ENCODE measurements around the gene HSPE1. TPM values are rescaled to one million over a fixed set of nuclear protein-coding genes. Genes with fewer than 3 reads are reported as not detected.

HSPE1 gene
- total RNA-seq, 2 donors from 2014 or later = 61.3 to 74.6 TPM

DNA sequence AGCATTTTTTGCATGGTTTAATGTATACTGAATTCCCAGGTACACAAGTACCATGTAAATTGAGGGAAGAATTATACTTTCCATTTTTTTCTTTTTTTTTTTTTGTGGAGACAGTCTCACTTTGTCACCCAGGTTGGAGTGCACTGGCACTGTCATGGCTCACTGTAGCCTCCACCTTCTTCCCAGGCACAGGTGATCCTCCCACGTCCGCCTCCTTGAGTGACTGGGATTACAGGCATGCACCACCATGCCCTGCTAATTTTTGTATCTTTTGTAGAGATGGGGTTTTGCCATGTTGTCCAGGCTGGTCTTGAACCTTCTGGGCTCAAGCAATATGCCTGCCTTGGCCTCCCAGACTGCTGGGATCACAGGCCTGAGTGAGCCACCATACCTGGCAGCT lies 3.8 kb downstream of the HSPE1 start:
- no peaks in the 10 kb centered on the region for H3K9me3 ChIP-seq (ENCODE audit: control insufficient read depth, low read length, poor library complexity, severe bottlenecking)
- ATAC-seq (no peak), DNase-seq (no peak)
- Mint-ChIP-seq H3K27me3 (no peaks in the 10 kb centered on the region), H3K4me3 (no peak overlapping the region), H3K27ac (peak overlapping the region; percentile 59), H3K36me3 (ENCODE audit: low read depth) (peaks cover 6% of the 10 kb centered on the region), H3K4me1 (peaks cover 20% of the 10 kb centered on the region)

DNA sequence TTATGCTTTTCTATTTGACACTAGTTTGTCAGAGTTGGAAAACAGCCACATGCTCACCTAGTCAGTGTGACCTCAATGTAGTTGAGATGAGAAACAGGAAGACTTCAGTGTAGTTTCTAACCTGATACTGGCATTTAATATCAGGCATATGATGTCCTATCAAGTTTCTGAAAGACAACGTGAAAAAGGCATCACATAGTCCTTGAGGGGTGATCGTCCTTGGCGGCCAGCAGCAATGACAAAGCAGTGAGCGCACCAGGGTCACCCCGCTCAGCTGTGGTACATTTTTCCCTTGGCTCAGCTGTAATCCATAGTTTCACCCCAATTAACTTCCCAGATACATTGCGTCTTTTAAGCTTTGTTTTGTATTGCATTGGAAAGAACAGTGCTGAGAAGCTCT lies 4.3 kb downstream of the HSPE1 start:
- Mint-ChIP-seq H3K27me3 (no peaks in the 10 kb centered on the region), H3K4me1 (peaks cover 19% of the 10 kb centered on the region), H3K36me3 (ENCODE audit: low read depth) (peaks cover 6% of the 10 kb centered on the region), H3K4me3 (no peak overlapping the region), H3K27ac (peak overlapping the region; percentile 59)
- H3K9me3 ChIP-seq (ENCODE audit: control insufficient read depth, low read length, poor library complexity, severe bottlenecking) = no peaks in the 10 kb centered on the region
- DNase-seq (no peak), ATAC-seq (no peak)

DNA sequence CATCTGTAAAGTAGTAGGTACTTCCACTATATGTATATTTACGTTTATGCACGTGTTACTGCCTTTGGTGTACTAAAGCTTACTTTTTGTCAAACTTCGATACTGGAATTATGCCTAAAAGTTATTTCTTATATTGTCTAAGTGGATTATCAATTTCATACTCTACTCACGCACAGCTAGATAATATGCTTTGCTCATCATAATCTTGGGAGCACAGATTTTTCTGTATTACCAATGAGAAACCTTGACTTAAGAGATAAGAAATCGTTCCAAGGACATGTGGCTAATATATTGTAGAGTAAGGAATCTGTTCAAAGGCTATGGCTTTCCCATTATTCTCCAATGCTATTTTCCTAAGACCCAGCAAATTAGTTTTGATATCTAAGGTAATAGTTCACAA lies 6.5 kb downstream of the HSPE1 start:
- no peaks in the 10 kb centered on the region for H3K9me3 ChIP-seq (ENCODE audit: control insufficient read depth, low read length, poor library complexity, severe bottlenecking)
- peaks cover 12% of the 10 kb centered on the region for H3K4me1 Mint-ChIP-seq
- no peak overlapping the region for H3K4me3 Mint-ChIP-seq
- H3K27ac Mint-ChIP-seq = no peak overlapping the region
- no peaks in the 10 kb centered on the region for H3K27me3 Mint-ChIP-seq
- no peak for ATAC-seq
- no peak for DNase-seq
- peaks cover 4% of the 10 kb centered on the region for H3K36me3 Mint-ChIP-seq (ENCODE audit: low read depth)

DNA sequence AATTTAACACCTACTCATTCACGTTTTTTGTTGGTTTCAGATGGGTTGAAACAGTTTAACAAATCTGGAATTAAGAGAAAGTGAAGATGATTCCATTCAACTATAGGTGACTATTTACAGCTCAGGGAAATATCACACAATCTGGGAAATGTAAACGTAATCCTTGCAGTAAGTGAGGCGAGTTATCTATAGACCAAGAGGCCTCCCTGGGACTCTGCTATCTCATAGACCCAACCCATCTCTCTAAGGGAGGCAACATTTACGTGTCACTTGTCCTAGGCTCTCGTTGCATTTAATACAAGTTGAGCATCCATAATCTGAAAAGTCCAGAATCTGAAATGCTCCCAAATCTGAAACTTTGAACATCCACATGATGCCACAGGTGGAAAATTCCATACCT lies 13.7 kb downstream of the HSPE1 start:
- Mint-ChIP-seq H3K27ac (peak overlapping the region; percentile 99), H3K36me3 (ENCODE audit: low read depth) (no peaks in the 10 kb centered on the region), H3K4me3 (no peak overlapping the region), H3K27me3 (no peaks in the 10 kb centered on the region), H3K4me1 (peaks cover 22% of the 10 kb centered on the region)
- ATAC-seq (no peak), DNase-seq (no peak)
- H3K9me3 ChIP-seq (ENCODE audit: control insufficient read depth, low read length, poor library complexity, severe bottlenecking) = no peaks in the 10 kb centered on the region

DNA sequence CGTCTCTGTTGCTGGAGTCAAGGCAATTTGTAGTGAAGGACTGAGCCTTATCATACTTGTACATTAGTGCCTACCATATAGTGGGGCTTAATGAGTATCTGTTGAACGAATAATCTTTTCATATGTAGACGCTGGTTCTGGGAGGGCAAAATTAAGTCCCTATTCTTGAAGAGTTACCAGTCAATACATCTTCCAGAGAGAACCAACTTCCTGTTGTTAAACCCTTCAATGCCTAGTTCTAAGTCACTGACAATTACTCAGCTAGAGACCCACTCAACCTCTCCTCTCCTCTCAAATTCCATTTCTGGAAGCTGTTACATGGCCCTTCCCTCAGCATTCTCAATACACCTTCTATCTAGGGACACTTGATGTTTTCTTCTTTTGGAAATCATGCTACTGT lies 14.6 kb downstream of the HSPE1 start:
- no peak for DNase-seq
- ATAC-seq = no peak
- H3K9me3 ChIP-seq (ENCODE audit: control insufficient read depth, low read length, poor library complexity, severe bottlenecking) = no peaks in the 10 kb centered on the region
- H3K4me1 Mint-ChIP-seq = peaks cover 24% of the 10 kb centered on the region
- peak overlapping the region; percentile 95 for H3K4me3 Mint-ChIP-seq
- H3K27me3 Mint-ChIP-seq = no peaks in the 10 kb centered on the region
- H3K27ac Mint-ChIP-seq = peak overlapping the region; percentile 99
- H3K36me3 Mint-ChIP-seq (ENCODE audit: low read depth) = no peaks in the 10 kb centered on the region

DNA sequence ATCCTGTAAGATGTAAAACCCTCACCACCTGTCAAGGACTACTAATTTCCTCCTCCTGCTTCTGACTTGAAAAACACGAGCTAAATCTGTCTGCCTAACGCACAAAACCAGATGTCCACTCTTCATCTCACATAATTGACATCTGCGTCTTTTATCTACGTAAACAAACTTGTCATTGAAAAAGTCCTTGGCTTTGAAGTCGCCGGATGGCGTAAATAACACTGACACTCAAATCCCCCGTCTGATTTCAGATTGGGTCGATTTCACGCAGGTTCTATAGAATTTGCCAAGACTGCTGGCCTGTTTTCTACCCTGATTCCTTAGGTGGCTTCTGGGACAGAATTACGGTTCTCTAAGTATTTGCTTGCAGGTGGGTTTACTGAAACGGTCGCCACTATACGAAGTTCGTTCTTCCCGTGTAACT lies 15.1 kb downstream of the HSPE1 start:
- no peaks in the 10 kb centered on the region for H3K9me3 ChIP-seq (ENCODE audit: control insufficient read depth, low read length, poor library complexity, severe bottlenecking)
- peaks cover 27% of the 10 kb centered on the region for H3K4me1 Mint-ChIP-seq
- peak overlapping the region; percentile 99 for H3K27ac Mint-ChIP-seq
- ATAC-seq (peak; percentile 46), DNase-seq (no peak)
- H3K4me3 Mint-ChIP-seq = peak overlapping the region; percentile 95
- no peaks in the 10 kb centered on the region for H3K27me3 Mint-ChIP-seq
- no peaks in the 10 kb centered on the region for H3K36me3 Mint-ChIP-seq (ENCODE audit: low read depth)

DNA sequence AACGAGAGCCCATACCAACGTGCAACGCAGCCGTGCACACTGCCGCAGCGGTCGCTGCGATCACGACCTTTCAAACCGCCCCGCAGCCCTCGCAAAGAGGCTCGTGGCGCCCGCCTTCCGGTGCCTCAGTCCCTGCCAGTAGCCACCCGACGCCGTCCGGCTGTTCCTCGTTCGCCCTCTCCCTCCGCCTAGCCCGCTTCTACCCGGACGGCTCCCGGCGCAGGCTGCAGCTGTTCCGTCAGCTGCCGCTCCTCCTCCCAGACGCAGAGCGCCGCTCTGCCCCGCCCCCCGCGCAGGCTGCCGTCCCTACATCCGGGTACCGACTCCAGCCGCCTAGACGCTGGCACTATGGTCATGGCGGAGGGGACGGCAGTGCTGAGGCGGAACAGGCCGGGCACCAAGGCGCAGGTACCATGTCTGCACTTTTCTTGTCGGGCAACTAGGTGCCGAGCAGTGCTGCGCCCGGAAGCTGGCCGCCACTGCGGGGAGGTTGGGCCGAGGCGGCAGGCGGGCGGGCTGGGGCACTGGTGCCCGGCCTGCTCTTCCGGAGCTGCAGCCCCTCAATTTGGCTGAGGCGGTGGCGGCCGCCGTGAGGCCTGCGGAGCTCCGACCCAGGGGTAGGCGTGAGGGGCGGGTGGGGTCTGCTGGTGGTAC lies 15.7 kb downstream of the HSPE1 start, which contains the start of gene MOB4:
Gene MOB4 (plus strand): TSS at position 328 of the 654 bp plus-strand sequence. CDS start 21 bp downstream, at position 349.
- ATAC-seq (peak; percentile 90), DNase-seq (peak; percentile 91 to 93 (median 92))
- H3K9me3 ChIP-seq (ENCODE audit: control insufficient read depth, low read length, poor library complexity, severe bottlenecking) = no peaks in the 10 kb centered on the region
- Mint-ChIP-seq H3K27ac (peak within 1 kb of the TSS; percentile 99), H3K4me1 (peaks cover 28% of the 10 kb centered on the region), H3K36me3 (ENCODE audit: low read depth) (no peaks in the 10 kb centered on the region), H3K27me3 (no peaks in the 10 kb centered on the region), H3K4me3 (peak within 1 kb of the TSS; percentile 95)

DNA sequence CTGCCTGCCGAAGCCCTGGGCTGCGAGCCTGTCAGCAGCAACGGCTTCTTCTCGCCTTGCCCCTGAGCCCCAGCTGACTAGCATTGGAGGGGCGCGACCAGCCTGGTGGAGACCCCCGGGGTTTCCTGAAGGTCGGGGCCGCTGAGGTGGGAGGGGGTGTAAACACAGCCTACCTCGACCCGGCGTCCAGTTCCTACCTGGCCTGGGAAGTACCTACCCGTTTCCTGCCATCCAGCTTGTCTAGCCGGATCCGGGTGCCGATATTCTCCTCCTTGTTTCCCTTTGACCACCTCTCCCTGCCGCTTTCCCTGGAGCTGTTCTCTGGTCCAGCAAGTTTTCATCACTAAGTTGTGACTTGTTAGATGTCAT lies 16.2 kb downstream of the HSPE1 start:
- Mint-ChIP-seq H3K27ac (peak overlapping the region; percentile 99), H3K27me3 (no peaks in the 10 kb centered on the region), H3K4me3 (peak overlapping the region; percentile 95), H3K36me3 (ENCODE audit: low read depth) (no peaks in the 10 kb centered on the region), H3K4me1 (peaks cover 26% of the 10 kb centered on the region)
- no peaks in the 10 kb centered on the region for H3K9me3 ChIP-seq (ENCODE audit: control insufficient read depth, low read length, poor library complexity, severe bottlenecking)
- DNase-seq = no peak
- ATAC-seq = peak; percentile 1

DNA sequence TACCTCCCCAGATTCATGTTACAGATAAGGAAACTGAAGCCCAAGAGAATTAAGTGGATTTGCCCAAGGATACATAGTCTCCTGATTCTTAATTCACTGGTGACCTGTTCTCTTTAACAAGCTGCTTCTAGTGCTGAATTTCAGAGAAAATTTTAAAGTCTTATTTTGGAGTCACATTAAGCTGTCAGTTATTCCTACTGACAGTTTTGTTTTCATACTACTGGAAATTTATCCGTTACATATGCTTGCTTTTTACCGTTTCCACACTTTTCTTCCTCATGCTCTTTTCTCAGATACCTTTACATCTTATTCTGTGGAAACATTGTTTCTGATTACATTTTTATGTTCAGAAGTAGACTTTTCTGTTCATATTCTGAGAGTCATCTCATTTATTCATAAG lies 17.0 kb downstream of the HSPE1 start:
- H3K36me3 Mint-ChIP-seq (ENCODE audit: low read depth) = no peaks in the 10 kb centered on the region
- H3K27me3 Mint-ChIP-seq = no peaks in the 10 kb centered on the region
- ATAC-seq (no peak), DNase-seq (no peak)
- peak overlapping the region; percentile 95 for H3K4me3 Mint-ChIP-seq
- peak overlapping the region; percentile 99 for H3K27ac Mint-ChIP-seq
- no peaks in the 10 kb centered on the region for H3K9me3 ChIP-seq (ENCODE audit: control insufficient read depth, low read length, poor library complexity, severe bottlenecking)
- peaks cover 26% of the 10 kb centered on the region for H3K4me1 Mint-ChIP-seq

DNA sequence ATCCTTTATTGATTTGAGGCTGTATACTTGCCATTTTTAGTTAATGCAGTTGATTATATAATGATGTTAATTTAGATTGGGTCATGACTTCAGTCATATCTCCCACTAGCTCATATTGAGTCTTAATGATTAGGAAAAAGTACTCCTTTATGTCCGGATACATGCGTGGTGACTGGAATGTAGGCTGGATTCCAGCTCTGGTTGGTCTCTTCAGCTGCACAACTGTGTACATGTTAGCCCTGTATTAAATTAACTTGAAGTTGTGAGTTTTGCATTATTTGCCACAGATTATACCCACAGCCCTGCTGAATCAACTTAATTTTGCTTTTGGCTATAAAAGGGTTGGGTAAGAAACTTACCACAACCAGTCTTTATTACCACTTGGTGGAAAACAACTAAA lies 38.2 kb downstream of the HSPE1 start:
- H3K9me3 ChIP-seq (ENCODE audit: control insufficient read depth, low read length, poor library complexity, severe bottlenecking) = no peaks in the 10 kb centered on the region
- no peak for ATAC-seq
- H3K36me3 Mint-ChIP-seq (ENCODE audit: low read depth) = peaks cover 2% of the 10 kb centered on the region
- peak overlapping the region; percentile 45 for H3K27ac Mint-ChIP-seq
- no peak for DNase-seq
- no peaks in the 10 kb centered on the region for H3K27me3 Mint-ChIP-seq
- H3K4me1 Mint-ChIP-seq = peaks cover 20% of the 10 kb centered on the region
- H3K4me3 Mint-ChIP-seq = no peak overlapping the region

DNA sequence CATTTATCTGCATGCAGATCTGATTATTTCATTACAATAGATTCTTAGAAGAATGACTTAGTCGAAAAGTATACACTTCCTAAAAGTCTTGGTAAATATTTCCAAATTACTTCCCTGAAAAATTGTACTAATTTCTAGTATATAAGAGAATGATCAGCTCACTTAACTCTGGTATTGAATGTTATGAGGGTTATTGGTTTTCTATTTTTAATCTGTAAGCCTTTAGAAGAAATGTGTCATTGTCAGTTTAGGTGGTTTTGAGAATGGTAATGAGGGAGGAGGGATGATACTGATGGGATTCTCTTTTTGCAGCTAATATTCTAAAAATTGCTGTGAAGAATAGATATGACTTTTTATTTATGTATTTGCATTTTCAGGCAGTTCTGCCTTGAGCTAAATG lies 39.6 kb downstream of the HSPE1 start:
- H3K36me3 Mint-ChIP-seq (ENCODE audit: low read depth) = peaks cover 2% of the 10 kb centered on the region
- H3K27me3 Mint-ChIP-seq = no peaks in the 10 kb centered on the region
- H3K4me3 Mint-ChIP-seq = no peak overlapping the region
- DNase-seq (no peak), ATAC-seq (no peak)
- H3K9me3 ChIP-seq (ENCODE audit: control insufficient read depth, low read length, poor library complexity, severe bottlenecking) = no peaks in the 10 kb centered on the region
- peaks cover 14% of the 10 kb centered on the region for H3K4me1 Mint-ChIP-seq
- no peak overlapping the region for H3K27ac Mint-ChIP-seq

DNA sequence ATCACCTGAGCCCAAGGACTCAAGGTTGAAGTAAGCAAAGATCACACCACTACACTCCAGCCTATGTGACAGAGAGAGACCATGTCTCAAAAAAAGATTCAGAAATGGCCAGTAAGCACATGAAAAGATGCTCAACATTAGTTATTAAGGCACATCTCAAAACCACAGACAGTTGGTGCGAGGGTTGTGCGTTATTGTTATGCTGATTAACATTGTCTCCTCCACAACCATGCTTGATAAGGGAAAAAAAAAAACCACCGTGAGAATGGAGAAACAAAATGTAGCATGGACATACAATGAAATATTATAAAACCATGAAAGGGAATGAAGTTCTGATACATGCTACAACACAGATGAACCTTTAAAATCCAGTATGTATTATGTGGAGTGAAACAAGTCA lies 43.0 kb downstream of the HSPE1 start:
- no peak overlapping the region for H3K27ac Mint-ChIP-seq
- DNase-seq (no peak), ATAC-seq (no peak)
- H3K27me3 Mint-ChIP-seq = no peaks in the 10 kb centered on the region
- H3K4me1 Mint-ChIP-seq = peaks cover 9% of the 10 kb centered on the region
- no peaks in the 10 kb centered on the region for H3K36me3 Mint-ChIP-seq (ENCODE audit: low read depth)
- H3K9me3 ChIP-seq (ENCODE audit: control insufficient read depth, low read length, poor library complexity, severe bottlenecking) = no peaks in the 10 kb centered on the region
- H3K4me3 Mint-ChIP-seq = no peak overlapping the region

DNA sequence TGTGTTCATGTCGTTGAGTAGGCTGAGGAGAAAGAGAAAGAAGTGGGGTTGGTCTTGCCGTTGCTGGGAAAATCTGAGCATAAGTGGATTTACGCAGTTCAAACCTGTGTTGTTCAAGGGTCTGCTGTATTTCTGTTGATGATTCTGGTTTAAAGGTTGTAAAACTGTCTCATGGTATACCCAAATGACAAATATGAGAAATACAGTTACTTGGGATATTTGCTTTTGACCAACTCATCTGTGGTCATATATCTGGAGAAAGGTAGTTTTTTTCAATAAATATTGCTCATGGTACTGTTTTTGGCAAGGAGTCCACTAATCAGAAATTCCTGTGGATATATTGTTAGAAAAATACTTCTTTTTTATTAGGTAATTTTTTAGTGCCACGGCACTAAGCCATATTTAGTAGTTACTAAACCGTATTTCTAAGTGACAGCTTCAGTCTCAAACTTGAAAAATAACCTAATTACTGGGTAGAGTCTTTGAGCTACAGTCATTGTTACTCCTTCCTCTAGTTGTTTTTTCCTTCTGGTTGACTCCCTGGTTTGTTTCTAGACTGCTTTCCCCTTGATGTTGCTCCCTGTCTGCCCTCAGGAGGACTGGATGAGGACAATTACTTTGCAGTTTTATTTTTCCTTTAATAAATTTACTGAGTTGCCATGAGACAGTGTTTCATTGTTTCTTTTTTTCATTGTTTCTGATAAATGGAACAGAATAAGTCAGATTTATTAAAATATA lies 47.2 kb downstream of the HSPE1 start:
- Mint-ChIP-seq H3K36me3 (ENCODE audit: low read depth) (peaks cover 2% of the 10 kb centered on the region), H3K4me1 (peaks cover 2% of the 10 kb centered on the region)
- DNase-seq = no peak

DNA sequence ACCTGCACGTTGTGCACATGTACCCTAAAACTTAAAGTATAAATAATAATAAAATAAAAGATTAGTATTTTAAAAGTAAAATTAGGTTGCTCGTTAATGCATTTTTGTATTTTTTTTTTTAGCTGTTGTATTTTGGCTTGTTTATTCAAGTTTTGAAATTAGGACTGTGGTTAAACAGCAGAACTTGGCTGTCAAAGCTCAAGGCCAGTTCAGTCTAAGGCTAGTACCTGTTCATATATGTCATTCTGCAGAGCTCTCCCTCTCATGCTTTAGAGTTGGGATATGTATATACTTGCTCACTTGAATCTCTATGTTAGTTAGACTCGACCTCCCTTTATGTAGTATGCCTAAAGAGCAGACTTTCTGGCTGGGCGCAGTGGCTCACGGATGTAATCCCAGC lies 48.4 kb downstream of the HSPE1 start:
- no peak for ATAC-seq
- no peak for DNase-seq
- peaks cover 2% of the 10 kb centered on the region for H3K4me1 Mint-ChIP-seq
- peak overlapping the region; percentile 32 for H3K27ac Mint-ChIP-seq
- H3K9me3 ChIP-seq (ENCODE audit: control insufficient read depth, low read length, poor library complexity, severe bottlenecking) = no peaks in the 10 kb centered on the region
- H3K27me3 Mint-ChIP-seq = no peaks in the 10 kb centered on the region
- no peak overlapping the region for H3K4me3 Mint-ChIP-seq
- H3K36me3 Mint-ChIP-seq (ENCODE audit: low read depth) = peaks cover 2% of the 10 kb centered on the region

More for the DNA sequence above, 47.2 kb downstream of the HSPE1 start:
- Mint-ChIP-seq H3K27me3 (no peaks in the 10 kb centered on the region), H3K27ac (peak overlapping the region; percentile 47), H3K4me3 (no peak overlapping the region)
- H3K9me3 ChIP-seq (ENCODE audit: control insufficient read depth, low read length, poor library complexity, severe bottlenecking) = no peaks in the 10 kb centered on the region
- ATAC-seq = no peak

All from T-helper 17 cell (primary cell).